A549 (cell line): ENCODE measurements around the gene PHIP. TPM values are rescaled to one million over a fixed set of nuclear protein-coding genes. Genes with fewer than 3 reads are reported as not detected.

ENCODE experiments used
- ATAC-seq, 2 experiments: fragments of 200-7000 bp in 1 of 2; fragments of >200 bp in 1 of 2; cut with Nextera tagmentation in 1 of 2; cut with Tn5 transposase in 1 of 2; 3 replicates each; pipeline versions ENCODE4 v1.8.0 to v1.9.1; 2018 to 2020; ENCODE audit warnings: mild to moderate bottlenecking in 1 of 2, moderate library complexity in 1 of 2
- CTCF ChIA-PET: fragments of 300-600 bp; sonication (Branson Sonifier 250); formaldehyde crosslinking; extraction: SDS; loops from one replicate; lab custom pipeline; 2021; ENCODE audit warnings: antibody characterized with exemption, inconsistent platforms; lab: Yijun Ruan, JAX
- POLR2A ChIA-PET: fragments of 350-600 bp; formaldehyde crosslinking; extraction: SDS; loops from one replicate; lab custom pipeline; 2021; ENCODE audit warnings: antibody characterized with exemption, inconsistent platforms; lab: Yijun Ruan, JAX
- DNase-seq, 2 experiments: peaks; one replicate each; pipeline versions ENCODE4 v3.0.0 to v3.0.0-alpha.2; 2011 to 2016; ENCODE audit warnings: low read depth in 1 of 2, low spot score in 1 of 2
- FAIRE-seq: peaks from 2 replicates; lab custom pipeline; 2011; peaks lifted over from hg19 to GRCh38; lab: Jason Lieb, UNC
- H3K27ac ChIP-seq, 2 experiments: fragments of >200 bp; sonication (Bioruptor Twin); formaldehyde crosslinking; 3 replicates each; pipeline ENCODE4 v1.5.1; 2016 to 2017
- H3K4me1 ChIP-seq: fragments of >200 bp; sonication (Bioruptor Twin); formaldehyde crosslinking; 3 replicates; pipeline ENCODE4 v1.6.1; 2016
- H3K4me2 ChIP-seq: fragments of >200 bp; sonication (Bioruptor Twin); formaldehyde crosslinking; 3 replicates; pipeline ENCODE4 v1.6.1; 2016
- H3K4me3 ChIP-seq: fragments of >200 bp; sonication (Bioruptor Twin); formaldehyde crosslinking; 3 replicates; pipeline ENCODE4 v1.5.1; 2016
- H3K9me3 ChIP-seq: fragments of >200 bp; sonication (Bioruptor Twin); formaldehyde crosslinking; 3 replicates; pipeline ENCODE4 v1.6.1; 2016
- ATOH8 ChIP-seq: fragments of 250-450 bp; sonication (Bioruptor Pico); IDR thresholded peaks from 2 replicates; pipeline ENCODE4 v1.5.0; 2020; ENCODE audit warnings: low read depth, mild to moderate bottlenecking, moderate library complexity
- BCL3 ChIP-seq: fragments of >200 bp; sonication (Bioruptor Twin); formaldehyde crosslinking; IDR thresholded peaks from 3 replicates; pipeline ENCODE4 v1.6.1; 2016
- BHLHE40 ChIP-seq: IDR thresholded peaks from 2 replicates; pipeline ENCODE4 v1.6.1; 2012; ENCODE audit warnings: low read depth, low read length, inconsistent platforms
- CBX8 ChIP-seq: fragments of 200-600 bp; sonication (generic); IDR thresholded peaks from 2 replicates; pipeline ENCODE4 v1.6.1; 2016
- CTCF ChIP-seq: fragments of >200 bp; sonication (Bioruptor Twin); formaldehyde crosslinking; IDR thresholded peaks from 3 replicates; pipeline ENCODE4 v1.5.1; 2016
- E2F6 ChIP-seq: IDR thresholded peaks from 2 replicates; pipeline ENCODE4 v1.6.1; 2012; ENCODE audit warnings: low read depth, borderline replicate concordance
- ELK1 ChIP-seq: fragments of 150-350 bp; IDR thresholded peaks from 2 replicates; pipeline ENCODE4 v1.6.1; 2014; ENCODE audit warnings: low read depth, mild to moderate bottlenecking, low read length
- FOSL2 ChIP-seq, 2 experiments: fragments of 450-650 bp in 1 of 2; fragments of >200 bp in 1 of 2; sonication (Bioruptor Twin) in 1 of 2; formaldehyde crosslinking; IDR thresholded peaks; 2 replicates each; pipeline versions ENCODE4 v1.5.0 to v1.6.1; 2016 to 2020; ENCODE audit warnings: mild to moderate bottlenecking in 1 of 2, moderate library complexity in 1 of 2
- FOXS1 ChIP-seq: fragments of 250-450 bp; sonication (Bioruptor Pico); IDR thresholded peaks from 2 replicates; pipeline ENCODE4 v1.5.0; 2020; ENCODE audit warnings: mild to moderate bottlenecking, moderate library complexity
- GATA3 ChIP-seq: IDR thresholded peaks from 2 replicates; pipeline ENCODE4 v1.6.1; 2012; ENCODE audit warnings: borderline replicate concordance
- HOXB5 ChIP-seq: fragments of 250-450 bp; sonication (Bioruptor Pico); IDR thresholded peaks from 2 replicates; pipeline ENCODE4 v1.5.0; 2020; ENCODE audit warnings: mild to moderate bottlenecking, moderate library complexity
- KDM1A ChIP-seq: fragments of 200-600 bp; sonication (generic); IDR thresholded peaks from 2 replicates; pipeline ENCODE4 v1.6.1; 2016; ENCODE audit warnings: low read depth, mild to moderate bottlenecking
- KDM5A ChIP-seq: fragments of 200-600 bp; sonication (generic); IDR thresholded peaks from 2 replicates; pipeline ENCODE4 v1.6.1; 2016; ENCODE audit warnings: antibody characterized with exemption, mild to moderate bottlenecking
- MAFK ChIP-seq: fragments of 450-650 bp; IDR thresholded peaks from 2 replicates; pipeline ENCODE4 v1.6.1; 2014; ENCODE audit not compliant: partially characterized antibody
- MYC ChIP-seq: IDR thresholded peaks from 2 replicates; pipeline ENCODE4 v1.6.1; 2012; ENCODE audit warnings: mild to moderate bottlenecking, inconsistent platforms, low read length, improper control_type of control experiment, borderline replicate concordance
- NPAS2 ChIP-seq: fragments of 250-450 bp; sonication (Bioruptor Pico); IDR thresholded peaks from 2 replicates; pipeline ENCODE4 v1.8.0; 2022; ENCODE audit warnings: mild to moderate bottlenecking, moderate library complexity, borderline replicate concordance
- NR3C1 ChIP-seq: fragments of >200 bp; sonication (Bioruptor Twin); formaldehyde crosslinking; IDR thresholded peaks from 3 replicates; pipeline ENCODE4 v1.6.1; 2017
- POLR2A ChIP-seq: IDR thresholded peaks from 2 replicates; pipeline ENCODE4 v1.6.1; 2012; ENCODE audit warnings: mild to moderate bottlenecking, low read length
- RAD21 ChIP-seq, 2 experiments: fragments of >200 bp in 1 of 2; sonication (Bioruptor Twin) in 1 of 2; formaldehyde crosslinking in 1 of 2; IDR thresholded peaks in 1 of 2; conservative IDR thresholded peaks in 1 of 2; 2 replicates in 1 of 2; 3 replicates in 1 of 2; pipeline ENCODE4 v1.6.1; 2012 to 2018; ENCODE audit warnings: inconsistent platforms in 1 of 2
- RARB ChIP-seq: fragments of 250-450 bp; sonication (Bioruptor Pico); IDR thresholded peaks from 2 replicates; pipeline ENCODE4 v1.8.0; 2021; ENCODE audit warnings: mild to moderate bottlenecking, moderate library complexity
- REST ChIP-seq: fragments of 200-600 bp; sonication (generic); IDR thresholded peaks from 2 replicates; pipeline ENCODE4 v1.6.1; 2016; ENCODE audit warnings: antibody characterized with exemption, mild to moderate bottlenecking, moderate library complexity
- RNF2 ChIP-seq: fragments of 200-600 bp; sonication (generic); IDR thresholded peaks from 2 replicates; pipeline ENCODE4 v1.6.1; 2016; ENCODE audit warnings: low read depth, mild to moderate bottlenecking, antibody characterized with exemption, moderate library complexity, borderline replicate concordance
- SREBF2 ChIP-seq: fragments of 450-650 bp; IDR thresholded peaks from 2 replicates; pipeline ENCODE4 v1.6.1; 2014; ENCODE audit warnings: mild to moderate bottlenecking, moderate library complexity
- TP53 ChIP-seq: fragments of 250-450 bp; sonication (Bioruptor Pico); IDR thresholded peaks from 2 replicates; pipeline ENCODE4 v1.5.0; 2021; ENCODE audit warnings: mild to moderate bottlenecking, moderate library complexity
- ZC3H11A ChIP-seq: fragments of 450-650 bp; IDR thresholded peaks from 2 replicates; pipeline ENCODE4 v1.6.1; 2014; ENCODE audit warnings: antibody characterized with exemption, mild to moderate bottlenecking
- ZNF302 ChIP-seq: fragments of 250-450 bp; sonication (Bioruptor Pico); IDR thresholded peaks from 2 replicates; pipeline ENCODE4 v1.9.0; 2021; ENCODE audit warnings: inconsistent platforms, mild to moderate bottlenecking, moderate library complexity
- ZSCAN20 ChIP-seq: fragments of 250-450 bp; sonication (Bioruptor Pico); IDR thresholded peaks from 2 replicates; pipeline ENCODE4 v1.8.0; 2022; ENCODE audit warnings: mild to moderate bottlenecking, moderate library complexity
- WGBS: methylation state at CpG from one replicate; pipeline ENCODE4 v1.1.6; 2017; ENCODE audit errors: missing lambda C conversion rate; 5-methylcytosine and 5-hydroxymethylcytosine counted together
- polyA plus RNA-seq, 4 experiments: library from polyadenylated mRNA; depleted of rRNA in 3 of 4; stranded (reverse); fragments of >200 nt; fragmentation: RNase III in 1 of 4; extraction: RNeasy Plus Mini Kit Qiagen cat#74134 plus additional on column Dnase treatment in 1 of 4; gene quantifications; 2 replicates in 3 of 4; 3 replicates in 1 of 4; pipeline ENCODE4 v1.2.3, GENCODE V29; 2011 to 2017

The PHIP gene
- polyA plus RNA-seq, 2 of the 4 experiments (the other 2 are of a cell fraction), result 7.2 to 14.9 TPM

- no peak for ATAC-seq
- H3K9me3 ChIP-seq, result no peaks in the 10 kb centered on the region
- H3K4me2 ChIP-seq, result no peak overlapping the region
- DNase-seq, result no peak
- CTCF ChIA-PET, result interaction anchor here (1.5 kb wide), 1 partner anchor 9 kb away, joined by 4 read pairs; no protein-coding TSS in a partner anchor
- no peak for TF ChIP-seq KDM5A
- TF ChIP-seq REST, result no peak
- no peak for TF ChIP-seq ATOH8
- no peak for TF ChIP-seq HOXB5 (CRISPR knock-in tag)
- no peak for TF ChIP-seq GATA3
- TF ChIP-seq RARB, result no peak
- no peak for TF ChIP-seq FOXS1 (CRISPR knock-in tag)
- TF ChIP-seq CBX8, result no peak
- TF ChIP-seq TP53 (CRISPR knock-in tag), result no peak
- no peak for TF ChIP-seq KDM1A
- TF ChIP-seq CTCF, result no peak
- no peaks in the 10 kb centered on the region for H3K4me1 ChIP-seq
- WGBS, result 97% methylated on average over 4 of the region's 4 CpGs
- H3K27ac ChIP-seq, result no peak overlapping the region
- no peak for FAIRE-seq
- POLR2A ChIA-PET, result no interaction called here
- H3K4me3 ChIP-seq, result no peak overlapping the region
These were observed 93.7 kb downstream of the PHIP start for GRCh38 chr6:78984225-78984950.

GRCh38 chr6:78967191-78967590 is 110.9 kb downstream of the PHIP start:
- no peak for DNase-seq
- TF ChIP-seq SREBF2 (no peak), NPAS2 (no peak), ZC3H11A (no peak), FOSL2 (IDR thresholded peaks at IDR 0.05) (no peak), FOSL2 (CRISPR knock-in tag; IDR thresholded peaks at IDR 0.05) (no peak), ZSCAN20 (CRISPR knock-in tag) (no peak), RNF2 (no peak), HOXB5 (CRISPR knock-in tag) (no peak), FOXS1 (CRISPR knock-in tag) (no peak), ZNF302 (CRISPR knock-in tag) (no peak), POLR2A (no peak), ELK1 (no peak), MAFK (no peak), BCL3 (no peak), MYC (no peak), BHLHE40 (no peak), ATOH8 (no peak), NR3C1 (no peak), E2F6 (no peak), TP53 (CRISPR knock-in tag) (no peak), RAD21 (conservative IDR thresholded peaks at IDR 0.05 in 1 of 2, IDR thresholded peaks at IDR 0.05 in 1 of 2) (no peak)
- FAIRE-seq, result no peak
- no peak overlapping the region for H3K4me2 ChIP-seq
- CTCF ChIA-PET, result no interaction called here
- POLR2A ChIA-PET, result no interaction called here
- no peak overlapping the region for H3K4me3 ChIP-seq
- WGBS, result 95% methylated on average over 3 of the region's 3 CpGs
- ATAC-seq, result no peak
- no peaks in the 10 kb centered on the region for H3K4me1 ChIP-seq
- no peak overlapping the region for H3K27ac ChIP-seq
- no peaks in the 10 kb centered on the region for H3K9me3 ChIP-seq
